Retina (tissue), 1 donor: ENCODE results near the gene ANXA6.

Experiments used
- DNase-seq: peaks from one replicate; pipeline ENCODE4 v3.0.0-alpha.2; 2016

ANXA6 gene

GRCh38 chr5:151126199-151126645, 31.4 kb downstream of the ANXA6 start:
- peak; percentile 74 for DNase-seq

- no peak for DNase-seq
These were observed 32.2 kb downstream of the ANXA6 start for GRCh38 chr5:151125421-151125820.

GRCh38 chr5:151123897-151124751, 33.5 kb downstream of the ANXA6 start:
- no peak for DNase-seq

GRCh38 chr5:151122828-151123227, 34.8 kb downstream of the ANXA6 start:
- DNase-seq = no peak

GRCh38 chr5:151121665-151122064, 35.9 kb downstream of the ANXA6 start:
- no peak for DNase-seq

GRCh38 chr5:151121095-151121494, 36.5 kb downstream of the ANXA6 start:
- no peak for DNase-seq

GRCh38 chr5:151118913-151119575, 38.5 kb downstream of the ANXA6 start:
- DNase-seq = no peak

GRCh38 chr5:151115272-151115905, 42.2 kb downstream of the ANXA6 start:
- DNase-seq = peak; percentile 81

GRCh38 chr5:151113651-151114050, 43.9 kb downstream of the ANXA6 start:
- DNase-seq = no peak

GRCh38 chr5:151110992-151111391, 46.6 kb downstream of the ANXA6 start:
- no peak for DNase-seq

- no peak for DNase-seq
These were observed 47.4 kb downstream of the ANXA6 start for GRCh38 chr5:151110122-151110681.

- no peak for DNase-seq
These were observed 49.0 kb downstream of the ANXA6 start for GRCh38 chr5:151108566-151108965.

- no peak for DNase-seq
These were observed 49.6 kb downstream of the ANXA6 start for GRCh38 chr5:151107738-151108520.

- DNase-seq = no peak
These were observed 50.5 kb downstream of the ANXA6 start for GRCh38 chr5:151107084-151107483.

- DNase-seq = no peak
These were observed 51.1 kb downstream of the ANXA6 start for GRCh38 chr5:151106509-151106908.

- DNase-seq = no peak
These were observed 51.5 kb downstream of the ANXA6 start for GRCh38 chr5:151106043-151106442.

GRCh38 chr5:151105561-151105960, 52.0 kb downstream of the ANXA6 start:
- no peak for DNase-seq

GRCh38 chr5:151104795-151105194, 52.8 kb downstream of the ANXA6 start:
- DNase-seq = no peak

- DNase-seq = no peak
These were observed 55.8 kb downstream of the ANXA6 start for GRCh38 chr5:151101746-151102145.

GRCh38 chr5:151101151-151101550, 56.4 kb downstream of the ANXA6 start:
- no peak for DNase-seq

GRCh38 chr5:151100681-151101080, 56.9 kb downstream of the ANXA6 start:
- no peak for DNase-seq

- no peak for DNase-seq
These were observed 58.8 kb downstream of the ANXA6 start for GRCh38 chr5:151098768-151099121.
